ENCODE measurements around the gene ARL16. TPM values are rescaled to one million over a fixed set of nuclear protein-coding genes. Genes with fewer than 3 reads are reported as not detected.

The ARL16 gene
- total RNA-seq, 2 experiments from 2014 or later: 17.5 to 17.8 TPM

- CTCF ChIA-PET: no interaction called here
- no peak overlapping the region for H3K4me3 Mint-ChIP-seq
- H3K9me3 Mint-ChIP-seq: no peaks in the 10 kb centered on the region
- H3K27ac Mint-ChIP-seq: no peak overlapping the region
- DNase-seq: no peak
- POLR2A ChIA-PET: interaction anchor here (0.6 to 2.5 kb wide), 2 partner anchors 13 to 336 kb away, joined by 3 to 13 read pairs; partner anchors contain the start of genes ARL16 and HGS
- H3K36me3 Mint-ChIP-seq (ENCODE audit: low read depth): peaks cover 49% of the 10 kb centered on the region
- H3K27me3 Mint-ChIP-seq: no peaks in the 10 kb centered on the region
- peaks cover 19% of the 10 kb centered on the region for H3K4me1 Mint-ChIP-seq
These were observed 13.9 kb upstream of the ARL16 start for GRCh38 chr17:81697261-81698044.

- POLR2A ChIA-PET: interaction anchor here (2.5 kb wide), 1 partner anchor 12 kb away, joined by 13 read pairs; the partner anchor contains the start of genes ARL16 and HGS
- CTCF ChIA-PET: no interaction called here
- no peaks in the 10 kb centered on the region for H3K9me3 Mint-ChIP-seq
- H3K27me3 Mint-ChIP-seq: no peaks in the 10 kb centered on the region
- H3K4me3 Mint-ChIP-seq: no peak overlapping the region
- no peak for DNase-seq
- H3K4me1 Mint-ChIP-seq: peaks cover 9% of the 10 kb centered on the region
- H3K27ac Mint-ChIP-seq: no peak overlapping the region
- peaks cover 47% of the 10 kb centered on the region for H3K36me3 Mint-ChIP-seq (ENCODE audit: low read depth)
These were observed 12.8 kb upstream of the ARL16 start for GRCh38 chr17:81696218-81696941.

GRCh38 chr17:81695801-81696200 is 12.2 kb upstream of the ARL16 start:
- no peak for DNase-seq
- H3K36me3 Mint-ChIP-seq (ENCODE audit: low read depth): peaks cover 48% of the 10 kb centered on the region
- H3K27ac Mint-ChIP-seq: no peak overlapping the region
- ChIA-PET CTCF (no interaction called here), POLR2A (interaction anchor here (1.2 to 2.5 kb wide), 2 partner anchors 11 to 12 kb away, joined by 3 to 13 read pairs; partner anchors contain the start of genes ARL16 and HGS)
- no peaks in the 10 kb centered on the region for H3K9me3 Mint-ChIP-seq
- H3K4me3 Mint-ChIP-seq: no peak overlapping the region
- H3K4me1 Mint-ChIP-seq: peaks cover 3% of the 10 kb centered on the region
- H3K27me3 Mint-ChIP-seq: no peaks in the 10 kb centered on the region

- POLR2A ChIA-PET: interaction anchor here (1.2 to 2.5 kb wide), 2 partner anchors 11 to 12 kb away, joined by 3 to 13 read pairs; partner anchors contain the start of genes ARL16 and HGS
- H3K27me3 Mint-ChIP-seq: no peaks in the 10 kb centered on the region
- no peak overlapping the region for H3K4me3 Mint-ChIP-seq
- no peaks in the 10 kb centered on the region for H3K9me3 Mint-ChIP-seq
- H3K4me1 Mint-ChIP-seq: no peaks in the 10 kb centered on the region
- no peak for DNase-seq
- H3K27ac Mint-ChIP-seq: no peak overlapping the region
- peaks cover 46% of the 10 kb centered on the region for H3K36me3 Mint-ChIP-seq (ENCODE audit: low read depth)
- CTCF ChIA-PET: no interaction called here
These were observed 11.6 kb upstream of the ARL16 start for GRCh38 chr17:81695211-81695610.

- no peak for DNase-seq
- ChIA-PET CTCF (no interaction called here), POLR2A (interaction anchor here (1.2 to 2.5 kb wide), 2 partner anchors 11 to 12 kb away, joined by 3 to 13 read pairs; partner anchors contain the start of genes ARL16 and HGS)
- H3K27ac Mint-ChIP-seq: no peak overlapping the region
- no peaks in the 10 kb centered on the region for H3K27me3 Mint-ChIP-seq
- H3K9me3 Mint-ChIP-seq: no peaks in the 10 kb centered on the region
- H3K4me1 Mint-ChIP-seq: no peaks in the 10 kb centered on the region
- H3K4me3 Mint-ChIP-seq: no peak overlapping the region
- peaks cover 50% of the 10 kb centered on the region for H3K36me3 Mint-ChIP-seq (ENCODE audit: low read depth)
These were observed 11.2 kb upstream of the ARL16 start for GRCh38 chr17:81694810-81695209.

GRCh38 chr17:81693509-81694210 is 10.1 kb upstream of the ARL16 start:
- no peaks in the 10 kb centered on the region for H3K9me3 Mint-ChIP-seq
- H3K4me1 Mint-ChIP-seq: no peaks in the 10 kb centered on the region
- no peak for DNase-seq
- POLR2A ChIA-PET: interaction anchor here (1.0 to 1.9 kb wide), 3 partner anchors 9 to 11 kb away, joined by 4 to 9 read pairs (median 6); partner anchors contain the start of genes ARL16, HGS and MRPL12
- H3K4me3 Mint-ChIP-seq: no peak overlapping the region
- H3K36me3 Mint-ChIP-seq (ENCODE audit: low read depth): peaks cover 57% of the 10 kb centered on the region
- CTCF ChIA-PET: interaction anchor here (1.0 kb wide), 1 partner anchor 8 kb away, joined by 3 read pairs; no protein-coding TSS in a partner anchor
- H3K27me3 Mint-ChIP-seq: no peaks in the 10 kb centered on the region
- no peak overlapping the region for H3K27ac Mint-ChIP-seq

GRCh38 chr17:81691608-81692007 is 8.0 kb upstream of the ARL16 start:
- no peaks in the 10 kb centered on the region for H3K27me3 Mint-ChIP-seq
- CTCF ChIA-PET: no interaction called here

GRCh38 chr17:81691196-81691595 is 7.6 kb upstream of the ARL16 start:
- Mint-ChIP-seq H3K9me3 (no peaks in the 10 kb centered on the region), H3K4me3 (no peak overlapping the region), H3K27ac (no peak overlapping the region), H3K27me3 (no peaks in the 10 kb centered on the region), H3K4me1 (peaks cover 9% of the 10 kb centered on the region), H3K36me3 (ENCODE audit: low read depth) (peaks cover 49% of the 10 kb centered on the region)
- ChIA-PET POLR2A (interaction anchor here (1.4 kb wide), 1 partner anchor 11 kb away, joined by 5 read pairs; no protein-coding TSS in a partner anchor), CTCF (no interaction called here)
- DNase-seq: no peak

More at GRCh38 chr17:81691608-81692007, 8.0 kb upstream of the ARL16 start:
- Mint-ChIP-seq H3K27ac (no peak overlapping the region), H3K9me3 (no peaks in the 10 kb centered on the region), H3K36me3 (ENCODE audit: low read depth) (peaks cover 48% of the 10 kb centered on the region), H3K4me3 (no peak overlapping the region), H3K4me1 (peaks cover 6% of the 10 kb centered on the region)
- no peak for DNase-seq
- POLR2A ChIA-PET: interaction anchor here (1.4 to 1.5 kb wide), 2 partner anchors 11 to 13 kb away, joined by 3 to 5 read pairs; no protein-coding TSS in a partner anchor

GRCh38 chr17:81690549-81690948 is 7.0 kb upstream of the ARL16 start:
- Mint-ChIP-seq H3K4me3 (no peak overlapping the region), H3K9me3 (no peaks in the 10 kb centered on the region), H3K36me3 (ENCODE audit: low read depth) (peaks cover 51% of the 10 kb centered on the region), H3K4me1 (peaks cover 14% of the 10 kb centered on the region), H3K27ac (no peak overlapping the region), H3K27me3 (no peaks in the 10 kb centered on the region)
- ChIA-PET CTCF (no interaction called here), POLR2A (interaction anchor here (1.4 kb wide), 1 partner anchor 12 kb away, joined by 5 read pairs; no protein-coding TSS in a partner anchor)
- DNase-seq: no peak

- Mint-ChIP-seq H3K27me3 (no peaks in the 10 kb centered on the region), H3K27ac (peak overlapping the region; percentile 26), H3K36me3 (ENCODE audit: low read depth) (peaks cover 56% of the 10 kb centered on the region), H3K4me1 (peaks cover 18% of the 10 kb centered on the region), H3K4me3 (no peak overlapping the region), H3K9me3 (no peaks in the 10 kb centered on the region)
- CTCF ChIA-PET: no interaction called here
- POLR2A ChIA-PET: interaction anchor here (1.4 kb wide), 1 partner anchor 12 kb away, joined by 5 read pairs; no protein-coding TSS in a partner anchor
- DNase-seq: no peak
These were observed 6.5 kb upstream of the ARL16 start for GRCh38 chr17:81690066-81690465.

GRCh38 chr17:81688616-81689015 is 5.0 kb upstream of the ARL16 start:
- POLR2A ChIA-PET: no interaction called here
- CTCF ChIA-PET: no interaction called here
- Mint-ChIP-seq H3K4me3 (no peak overlapping the region), H3K36me3 (ENCODE audit: low read depth) (peaks cover 59% of the 10 kb centered on the region), H3K27ac (no peak overlapping the region), H3K4me1 (peaks cover 28% of the 10 kb centered on the region), H3K9me3 (no peaks in the 10 kb centered on the region), H3K27me3 (no peaks in the 10 kb centered on the region)
- DNase-seq: no peak

GRCh38 chr17:81687770-81688541 is 4.4 kb upstream of the ARL16 start:
- no peak for DNase-seq
- ChIA-PET CTCF (no interaction called here), POLR2A (interaction anchor here (1.6 kb wide), 1 partner anchor 13 kb away, joined by 4 read pairs; no protein-coding TSS in a partner anchor)
- Mint-ChIP-seq H3K36me3 (ENCODE audit: low read depth) (peaks cover 59% of the 10 kb centered on the region), H3K9me3 (no peaks in the 10 kb centered on the region), H3K4me3 (no peak overlapping the region), H3K27me3 (no peaks in the 10 kb centered on the region), H3K4me1 (peaks cover 30% of the 10 kb centered on the region), H3K27ac (no peak overlapping the region)
